Stimulated activated naive CD4-positive, alpha-beta T cell treated with Interleukin-2 at 50 U/mL for 16 hours (primary cell): ENCODE results near the gene DAZAP1.
A peak's percentile ranks its signal among the peaks of the same experiment; 100 is the strongest.

Experiments used
- DNase-seq: peaks from one replicate; lab custom pipeline; 2025; lab: John Stamatoyannopoulos, UW

DAZAP1 gene

DNA sequence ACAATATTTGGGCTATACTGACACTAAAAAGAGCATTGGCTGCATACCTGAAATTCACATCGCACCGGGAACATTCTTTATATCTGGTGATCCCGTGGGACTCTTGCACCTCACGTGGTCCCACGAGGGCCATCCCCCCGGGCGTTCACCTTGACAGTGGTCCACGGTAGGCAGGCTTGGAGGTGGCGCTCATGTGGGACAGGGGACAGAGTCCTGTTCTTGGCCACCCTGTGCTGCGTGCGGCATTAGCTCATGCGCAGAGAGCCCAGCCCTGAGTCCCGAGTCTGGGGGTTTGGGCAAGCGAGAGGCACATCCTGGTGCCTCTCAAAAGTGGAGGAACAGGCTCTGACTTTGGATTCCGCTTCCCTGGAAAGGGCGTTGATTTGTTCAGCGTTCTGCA is 13.5 kb upstream of the DAZAP1 start:
- no peak for DNase-seq

DNA sequence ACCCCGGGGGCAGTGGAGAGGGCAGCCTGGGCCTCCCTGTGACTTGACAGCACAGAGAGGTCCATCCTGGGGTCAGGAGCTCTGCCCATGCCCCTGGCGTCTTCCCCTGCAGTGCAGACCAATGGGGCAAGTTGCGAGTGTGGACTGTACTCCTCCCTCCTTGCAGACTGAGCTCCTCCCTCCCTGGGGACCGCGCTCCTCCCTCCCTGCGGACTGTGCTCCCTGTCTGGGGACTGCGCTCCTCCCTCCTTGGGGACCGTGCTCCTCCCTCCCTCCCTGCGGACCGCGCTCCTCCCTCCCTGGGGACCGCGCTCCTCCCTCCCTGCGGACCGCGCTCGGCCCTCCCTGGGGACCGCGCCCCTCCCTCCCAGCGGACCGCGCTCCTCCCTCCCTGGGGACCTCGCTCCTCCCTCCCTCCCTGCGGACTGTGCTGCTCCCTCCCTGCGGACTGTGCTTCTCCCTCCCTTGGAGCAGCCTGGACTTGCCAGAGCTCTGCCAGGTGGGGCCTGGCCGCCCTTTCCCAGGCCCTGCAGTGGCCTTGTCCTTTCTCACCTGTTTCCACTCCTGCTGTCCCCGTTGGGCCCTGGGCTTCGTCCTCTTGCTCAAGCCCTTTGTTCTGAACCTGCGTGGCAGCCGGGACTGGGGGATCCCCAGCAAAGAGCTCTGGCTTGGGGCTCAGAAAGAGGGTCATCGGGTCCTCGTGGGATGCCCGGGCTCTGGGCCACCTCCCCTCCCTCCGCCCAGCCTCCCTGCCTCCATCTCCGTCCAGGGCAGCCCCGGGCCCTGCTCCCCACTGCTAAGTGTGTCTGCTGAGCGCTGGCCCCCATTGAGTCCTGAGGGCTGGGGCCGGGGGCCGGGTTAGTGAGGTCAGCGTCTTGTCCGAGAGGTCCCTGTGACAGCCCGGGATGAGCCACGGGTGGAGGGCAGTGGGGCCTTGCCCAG is 12.9 kb upstream of the DAZAP1 start:
- no peak for DNase-seq

DNA sequence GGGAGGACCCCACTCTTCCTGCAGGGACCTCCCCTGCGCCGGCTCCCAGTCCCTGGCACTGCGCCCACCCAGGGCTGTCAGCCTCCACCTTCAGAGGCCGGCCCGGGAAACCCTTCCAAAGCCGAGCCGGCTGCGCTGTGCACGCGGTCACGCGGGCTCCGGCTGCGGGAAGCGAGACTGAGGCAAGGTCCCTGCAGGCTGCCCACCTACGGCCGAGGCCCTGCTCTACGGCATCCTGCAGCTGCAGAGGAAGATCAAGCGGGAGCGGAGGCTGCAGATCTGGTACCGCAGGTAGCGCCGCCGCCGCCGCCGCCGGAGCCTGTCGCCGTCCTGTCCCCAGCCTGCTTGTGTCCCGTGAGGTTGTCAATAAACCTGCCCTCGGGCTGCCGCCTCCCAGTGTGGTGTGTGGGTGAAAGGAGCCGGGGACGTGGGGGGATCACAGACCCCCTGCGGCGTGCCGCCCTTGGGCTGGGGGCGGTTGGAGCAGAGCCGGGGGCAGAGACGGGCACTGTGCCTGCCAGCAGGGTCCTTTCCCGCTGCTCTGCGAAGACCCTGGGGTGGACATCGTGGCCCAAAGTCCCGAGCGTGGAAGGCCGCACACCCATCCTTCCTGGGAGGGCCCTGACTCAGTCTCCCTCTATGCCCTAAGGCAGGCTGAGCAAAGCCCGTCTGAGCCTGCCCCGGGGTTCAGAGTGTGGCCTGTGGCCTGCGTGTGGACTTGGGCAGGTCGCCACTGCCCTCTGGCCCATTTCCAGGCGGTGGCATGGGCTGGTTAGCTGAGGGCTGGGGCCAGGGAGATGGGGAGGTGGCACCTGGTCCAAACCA is 12.0 kb upstream of the DAZAP1 start:
- no peak for DNase-seq

DNA sequence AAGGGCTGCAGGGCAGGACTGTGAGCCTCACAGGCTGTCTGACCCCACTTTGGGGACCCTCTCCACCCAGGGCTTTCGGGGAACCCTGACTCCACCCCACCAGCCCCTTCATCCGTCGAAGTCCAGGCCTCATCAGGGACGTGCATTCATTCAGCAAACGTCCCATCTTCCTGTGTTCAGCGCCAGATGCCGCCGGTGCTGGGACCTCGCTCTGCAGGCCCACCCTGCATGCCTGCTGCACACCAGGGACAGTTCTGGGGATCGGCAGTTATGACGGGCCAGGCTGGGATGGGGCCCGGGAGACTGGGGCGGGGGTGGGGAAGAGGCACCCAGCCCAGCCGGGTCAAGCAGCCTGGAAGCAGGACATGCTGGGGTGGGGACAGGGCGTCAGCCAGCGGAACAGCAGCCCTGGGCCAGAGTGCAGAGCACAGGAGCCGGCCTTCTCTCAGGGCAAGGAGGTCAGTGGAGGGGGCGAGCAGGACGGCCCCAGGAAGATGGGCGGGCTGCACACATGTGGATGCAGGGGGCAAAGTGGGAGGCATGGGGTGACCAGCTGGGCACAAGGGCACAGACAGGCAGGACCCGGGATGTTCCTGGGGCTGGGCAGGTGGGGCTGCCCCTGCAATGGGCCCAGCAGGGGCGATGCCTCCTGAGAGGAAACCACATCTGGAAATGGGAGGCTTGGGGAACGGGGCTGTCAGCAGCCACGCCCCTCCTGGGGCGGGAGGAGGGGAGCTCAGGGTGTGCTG is 11.2 kb upstream of the DAZAP1 start:
- no peak for DNase-seq

DNA sequence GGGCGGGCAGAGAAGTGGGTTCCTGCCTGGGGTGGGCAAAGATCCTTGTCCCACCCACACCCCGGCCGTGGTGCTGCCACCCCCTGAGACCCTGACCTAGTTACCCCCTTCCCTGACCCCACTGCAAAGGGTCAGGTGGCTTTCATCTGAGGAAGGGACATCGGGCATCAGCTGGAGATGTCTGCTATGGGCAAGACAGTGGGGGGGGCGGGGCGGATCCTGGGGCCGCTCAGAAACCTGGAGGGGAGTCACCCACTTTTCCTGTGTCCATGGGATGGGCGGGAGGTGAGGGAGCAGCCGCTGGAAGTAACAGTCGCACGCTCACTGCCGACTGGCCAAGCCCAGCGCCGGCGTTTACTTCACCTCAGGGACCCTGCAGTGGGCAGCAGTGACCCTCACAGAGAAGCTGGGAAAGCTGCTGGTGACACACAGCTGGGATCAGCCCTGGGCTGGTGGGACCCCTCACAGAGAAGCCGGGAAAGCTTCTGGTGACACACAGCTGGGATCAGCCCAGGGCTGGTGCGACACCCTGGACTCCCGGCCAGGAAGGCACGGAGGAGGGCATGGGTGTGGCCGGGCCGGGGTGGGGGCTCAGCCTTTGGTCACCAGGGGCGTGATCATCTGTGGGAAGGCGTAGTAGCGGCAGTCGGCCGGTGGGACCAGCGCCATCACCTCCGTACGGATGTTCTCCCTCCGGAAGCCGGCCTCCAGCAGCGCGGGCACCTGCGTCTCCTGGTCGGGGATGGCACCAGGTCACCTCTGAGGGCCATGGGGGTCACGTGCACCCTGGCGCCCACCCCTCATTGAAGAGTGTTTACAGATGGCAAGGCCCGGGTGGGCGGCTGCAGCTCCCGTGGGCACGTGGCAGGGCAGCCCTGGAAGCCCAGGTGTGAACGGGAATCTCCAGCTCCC is 10.4 kb upstream of the DAZAP1 start:
- DNase-seq: no peak

DNA sequence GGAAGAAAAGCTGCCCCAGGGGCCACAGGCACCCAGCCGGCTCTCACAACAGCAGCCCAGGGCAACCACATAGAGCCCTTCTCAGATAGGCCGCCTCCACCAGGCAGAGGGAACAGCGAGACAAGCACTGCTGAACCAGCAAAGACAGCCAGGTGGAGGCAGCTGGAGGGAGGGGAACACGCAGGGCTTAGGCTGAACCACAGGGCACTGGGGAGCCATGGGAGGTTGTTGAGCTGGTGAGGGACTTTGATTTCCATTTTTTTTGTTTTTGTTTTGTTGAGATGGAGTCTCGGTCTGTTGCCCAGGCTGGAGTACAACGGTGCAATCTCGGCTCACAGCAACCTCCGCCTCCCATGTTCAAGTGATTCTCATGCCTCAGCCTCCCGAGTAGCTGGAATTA is 9.5 kb upstream of the DAZAP1 start:
- DNase-seq: no peak

DNA sequence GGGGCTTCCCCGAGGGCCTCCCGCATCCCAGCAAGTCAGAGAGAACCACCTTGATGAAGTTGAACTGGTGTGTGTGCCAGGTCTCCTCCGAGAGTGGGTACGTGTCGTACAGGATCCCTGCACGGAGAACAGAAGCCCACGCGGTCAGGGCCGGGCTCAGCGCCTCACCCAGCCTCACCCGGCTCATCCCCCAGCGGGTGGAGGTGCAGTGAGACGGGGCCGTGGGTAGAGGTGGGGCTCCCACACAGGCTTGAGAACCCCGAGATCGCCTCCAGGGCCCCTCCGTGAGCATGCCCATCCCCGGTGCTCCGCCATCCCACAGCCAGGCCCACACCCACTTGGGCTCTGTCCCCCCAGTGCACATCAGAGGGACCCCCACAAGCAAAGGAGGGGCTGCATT is 8.3 kb upstream of the DAZAP1 start:
- DNase-seq: no peak

DNA sequence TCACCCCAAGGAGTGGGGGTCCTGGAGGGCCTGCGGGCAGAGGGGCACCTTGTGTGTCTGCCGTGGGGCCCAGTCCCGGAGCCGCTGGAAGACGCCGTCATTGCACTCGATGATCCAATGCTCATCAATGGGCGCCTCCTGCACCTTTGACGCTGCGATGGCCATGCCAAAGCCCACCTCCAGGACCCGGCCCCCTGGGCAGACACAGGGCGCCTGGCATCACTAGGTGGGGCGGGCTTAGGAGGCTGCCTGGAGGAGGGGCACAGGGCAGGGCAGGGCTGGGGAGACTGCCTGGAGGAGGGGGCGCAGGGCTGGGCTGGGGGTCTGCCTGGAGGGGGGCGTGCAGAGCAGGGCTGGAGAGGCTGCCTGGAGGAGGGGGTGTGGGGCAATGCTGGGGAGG is 7.6 kb upstream of the DAZAP1 start:
- DNase-seq: no peak

DNA sequence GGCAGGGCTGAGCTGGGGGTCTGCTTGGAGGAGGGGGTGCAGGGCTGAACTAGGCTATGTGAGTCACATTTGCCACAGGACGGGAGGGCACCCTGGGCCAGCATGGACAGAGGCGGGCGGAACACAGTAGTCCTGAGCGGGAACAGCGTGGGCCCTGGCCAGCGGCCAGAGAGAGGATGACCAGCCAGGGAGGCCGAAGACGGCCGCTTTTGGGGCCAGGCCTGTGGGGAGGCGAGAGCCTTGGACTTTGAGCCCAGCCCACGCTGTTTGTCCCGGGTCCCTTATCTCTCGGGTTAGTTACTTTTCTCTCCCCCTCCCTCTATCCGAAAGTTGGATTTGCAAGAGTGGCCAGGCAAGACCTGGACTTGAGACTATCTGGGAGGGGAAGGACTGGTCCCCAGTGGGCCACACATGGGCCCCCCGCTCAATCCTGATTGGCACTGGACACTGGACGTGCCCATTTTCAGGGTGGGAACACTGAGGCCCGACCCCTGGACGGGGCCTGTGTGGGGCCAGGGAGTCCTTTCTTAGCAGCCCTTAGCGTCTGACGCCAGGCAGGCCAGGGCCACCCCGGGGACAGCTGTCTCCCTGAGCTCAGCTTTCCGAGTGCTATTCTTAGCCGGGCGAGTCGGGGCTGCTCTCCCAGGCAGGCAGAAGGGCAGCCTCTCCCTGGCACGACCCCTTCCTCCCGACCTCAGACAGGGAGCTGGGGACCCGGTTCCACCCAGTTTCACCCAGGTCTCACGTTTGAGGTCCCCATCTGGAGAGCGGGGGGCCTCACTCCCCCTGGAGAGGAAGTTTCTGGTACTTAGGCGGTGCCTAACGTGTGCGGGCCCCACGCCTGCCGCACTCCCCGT is 6.9 kb upstream of the DAZAP1 start:
- no peak for DNase-seq

DNA sequence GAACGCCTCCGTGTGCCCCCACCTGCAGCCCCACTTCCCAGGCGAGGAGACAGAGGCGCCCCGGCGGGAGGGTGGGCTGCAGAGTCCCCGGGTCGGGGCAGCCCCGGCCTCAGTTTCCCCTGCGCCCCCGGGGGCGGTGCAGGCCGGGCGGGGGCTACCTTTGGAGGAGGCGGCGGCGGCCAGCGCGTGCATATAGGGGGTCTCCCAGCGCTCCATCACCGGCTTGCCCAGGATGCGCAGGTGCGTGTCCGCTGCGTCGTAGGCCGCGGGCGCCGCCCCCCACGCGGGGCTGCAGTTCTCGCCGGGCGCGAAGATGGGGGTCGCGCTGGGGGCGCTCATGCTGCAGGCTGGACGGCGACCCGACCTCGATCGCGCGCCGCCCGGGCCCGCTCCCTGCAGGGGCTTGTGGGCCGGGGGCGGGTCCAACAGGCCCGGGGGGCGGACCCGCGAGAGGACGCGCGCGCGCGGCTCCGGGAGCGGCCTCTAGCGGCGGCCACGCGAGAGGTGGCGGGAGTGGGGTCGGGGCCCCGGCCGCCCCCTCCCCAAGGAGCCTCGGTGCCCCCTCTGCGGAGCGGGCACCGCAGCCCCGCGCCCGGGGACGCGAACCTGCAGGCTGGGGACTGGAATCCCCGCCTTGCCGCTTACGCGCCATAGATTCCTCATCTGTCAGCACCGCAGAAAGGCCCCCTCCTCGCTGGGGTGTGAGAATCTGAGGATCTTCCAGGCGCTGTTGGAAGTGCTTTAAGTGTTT is 6.1 kb upstream of the DAZAP1 start, which contains the start of gene GAMT:
Gene GAMT (minus strand): TSS at position 405 of the 751 bp plus-strand sequence. CDS start 66 bp downstream, at position 339.
- peak; percentile 28 for DNase-seq

DNA sequence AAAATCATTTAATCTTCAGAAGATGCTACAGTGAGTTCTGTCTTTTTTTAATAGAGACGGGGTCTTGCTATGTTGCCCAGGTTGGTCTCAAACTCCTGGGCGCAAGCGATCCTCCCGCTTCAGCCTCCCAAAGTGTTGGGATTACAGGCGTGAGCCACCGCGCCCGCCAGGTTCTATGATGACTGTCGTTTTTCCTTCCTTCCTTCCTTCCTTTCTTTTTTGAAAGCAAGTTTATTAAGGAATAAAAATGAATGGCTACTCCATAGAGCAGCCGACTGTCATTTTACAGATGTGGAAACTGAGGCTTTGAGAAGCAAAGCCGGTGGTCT is 5.5 kb upstream of the DAZAP1 start:
- no peak for DNase-seq

DNA sequence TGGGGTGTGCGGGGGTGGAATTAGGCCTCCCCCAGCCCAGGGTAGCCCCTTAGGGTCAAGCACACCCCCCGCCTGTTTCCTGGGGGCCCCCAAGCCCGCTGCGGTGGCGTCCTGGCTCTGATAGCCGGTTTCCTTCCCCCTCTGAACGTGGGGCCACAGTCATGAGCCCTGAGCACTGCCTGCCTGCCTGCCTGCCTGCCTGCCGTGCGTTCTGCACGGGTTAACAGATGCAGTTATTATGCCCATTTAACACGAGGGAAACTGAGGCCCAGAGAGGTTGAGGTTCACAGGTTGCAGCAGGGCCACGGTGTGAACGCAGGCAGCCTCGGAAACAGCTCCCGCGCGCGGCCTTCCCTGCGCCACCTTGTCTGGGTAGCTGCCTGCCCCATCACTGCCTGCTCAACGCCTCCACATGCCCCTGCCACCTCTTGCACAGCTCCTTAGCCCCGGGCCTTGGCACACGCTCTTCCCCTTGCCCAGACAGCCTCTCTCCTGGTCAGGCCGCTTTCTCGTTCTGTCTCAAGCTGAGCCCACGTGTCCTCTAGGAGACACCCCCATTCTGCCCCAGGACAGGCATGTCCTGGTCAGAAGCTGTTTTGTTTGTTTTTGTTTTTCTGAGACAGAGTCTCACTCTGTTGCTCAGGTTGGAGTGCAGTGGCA is 4.8 kb upstream of the DAZAP1 start:
- DNase-seq: no peak

DNA sequence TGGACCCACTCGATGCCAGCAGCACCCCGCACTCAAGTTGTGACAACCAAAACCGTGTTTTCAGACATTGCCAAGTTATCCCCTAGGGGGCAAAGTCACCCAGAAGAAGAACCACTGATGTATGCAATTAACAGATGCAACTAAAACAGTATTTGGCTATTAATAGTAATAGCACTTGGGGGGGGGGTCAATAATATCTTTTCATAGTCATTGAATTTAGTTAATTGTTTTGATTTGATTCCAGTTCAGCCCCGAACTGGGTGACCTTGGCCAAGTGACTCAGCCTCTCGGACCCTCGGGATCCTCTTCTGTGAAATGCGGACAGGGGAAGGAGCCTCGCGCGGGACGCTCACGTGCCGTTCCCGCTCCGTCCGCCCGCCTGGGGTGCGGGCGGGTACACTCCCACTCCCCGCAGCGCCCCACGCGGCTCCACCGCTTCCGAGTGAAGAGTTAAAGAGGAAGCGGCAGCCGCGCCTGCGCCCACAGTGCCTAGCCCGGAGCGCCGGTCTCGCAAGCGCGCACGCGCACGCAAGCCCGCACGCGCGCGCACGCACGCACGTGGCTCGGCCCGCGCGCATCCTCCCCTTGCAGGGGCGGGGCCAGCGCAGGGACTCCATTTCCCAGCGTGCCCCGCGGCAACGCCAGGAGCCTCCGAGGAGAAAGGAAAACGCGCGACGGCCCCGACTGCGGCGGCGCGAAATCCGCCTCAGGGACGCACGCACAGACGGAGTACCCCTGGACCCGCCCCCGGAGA is 435 bp upstream of the DAZAP1 start:
- peak; percentile 97 for DNase-seq

DNA sequence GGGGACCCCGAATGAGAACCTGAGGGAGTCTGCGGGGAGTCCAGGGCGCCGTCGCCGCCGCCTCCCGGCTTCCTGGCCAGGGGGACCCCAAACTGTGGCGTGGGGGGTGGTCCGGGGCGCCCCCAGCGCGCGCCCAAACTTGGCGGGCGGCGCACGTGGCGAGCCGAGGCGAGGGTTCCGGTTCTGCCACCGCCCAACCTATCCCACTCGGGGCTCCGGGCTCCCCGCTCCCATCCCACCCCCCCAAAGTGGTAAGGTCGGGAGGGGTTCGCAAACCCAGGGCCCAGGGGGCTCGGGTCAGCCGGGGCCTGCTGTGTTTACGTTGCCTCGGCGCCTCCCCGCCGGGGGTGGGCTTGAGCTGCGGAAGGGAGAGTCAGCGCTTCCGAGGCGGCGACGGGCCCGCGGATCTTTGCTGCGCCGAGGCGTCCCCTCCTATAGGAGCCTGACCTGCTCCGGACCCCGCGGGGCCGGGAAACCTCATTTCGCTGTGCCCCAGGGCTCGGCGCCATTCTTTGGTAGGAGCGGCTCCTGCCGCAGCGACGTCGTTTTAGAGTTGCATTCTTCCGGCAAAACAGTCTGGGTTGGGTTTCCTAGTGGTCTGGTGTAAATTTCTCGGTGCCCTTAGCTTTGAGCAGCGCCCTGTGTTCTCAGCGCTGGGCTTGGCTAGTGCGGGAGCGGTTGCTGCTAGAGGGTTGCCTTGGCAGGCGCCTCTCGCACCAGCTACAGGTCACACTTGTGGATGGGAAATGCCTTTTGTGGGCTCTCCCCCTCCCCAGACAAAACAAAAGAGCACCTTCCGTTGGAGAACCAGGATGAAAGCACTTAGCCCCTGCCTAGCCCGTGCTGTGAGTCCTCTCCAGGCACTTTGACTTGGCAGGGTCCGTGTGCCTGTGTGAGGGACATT is 1.2 kb downstream of the DAZAP1 start:
- peak; percentile 51 for DNase-seq

DNA sequence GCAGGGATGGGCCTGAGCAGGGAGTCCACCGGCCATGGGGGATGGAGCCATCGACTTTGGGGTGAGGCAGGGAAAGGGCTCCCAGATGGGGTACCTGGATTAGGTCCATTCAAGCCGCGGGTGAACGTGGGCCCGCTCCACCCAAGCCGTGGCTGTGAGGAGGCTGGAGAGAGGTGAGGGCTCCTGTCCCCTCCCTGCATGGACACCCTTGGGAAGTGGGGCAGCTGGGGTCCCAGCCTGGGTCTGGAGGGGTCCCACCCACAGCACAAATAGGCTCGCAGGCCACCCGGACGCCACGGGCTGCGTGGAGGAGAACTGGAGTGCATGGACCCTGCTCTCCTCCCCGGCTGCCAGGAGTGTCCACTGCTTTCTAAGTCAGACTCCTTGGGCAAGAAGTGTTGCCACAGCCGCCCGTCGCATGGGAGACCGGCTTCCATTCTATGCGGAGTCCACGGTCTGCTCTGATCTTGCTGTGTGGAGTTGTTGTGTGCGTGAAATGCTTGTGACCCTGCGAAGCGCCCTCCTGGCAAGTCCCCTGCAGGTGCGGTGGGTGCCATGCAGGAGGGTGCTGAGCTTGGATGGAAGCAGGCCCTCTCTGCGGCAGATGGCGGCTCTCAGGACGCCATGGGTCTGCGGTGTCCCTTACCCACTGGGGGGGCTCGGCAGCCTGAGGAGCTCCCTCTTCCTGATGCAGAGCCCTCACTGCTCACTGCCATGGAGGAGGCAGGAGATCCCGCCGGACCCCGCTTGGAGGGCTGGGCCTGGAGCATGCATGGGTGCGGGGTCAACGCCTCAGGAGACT is 2.0 kb downstream of the DAZAP1 start:
- no peak for DNase-seq

DNA sequence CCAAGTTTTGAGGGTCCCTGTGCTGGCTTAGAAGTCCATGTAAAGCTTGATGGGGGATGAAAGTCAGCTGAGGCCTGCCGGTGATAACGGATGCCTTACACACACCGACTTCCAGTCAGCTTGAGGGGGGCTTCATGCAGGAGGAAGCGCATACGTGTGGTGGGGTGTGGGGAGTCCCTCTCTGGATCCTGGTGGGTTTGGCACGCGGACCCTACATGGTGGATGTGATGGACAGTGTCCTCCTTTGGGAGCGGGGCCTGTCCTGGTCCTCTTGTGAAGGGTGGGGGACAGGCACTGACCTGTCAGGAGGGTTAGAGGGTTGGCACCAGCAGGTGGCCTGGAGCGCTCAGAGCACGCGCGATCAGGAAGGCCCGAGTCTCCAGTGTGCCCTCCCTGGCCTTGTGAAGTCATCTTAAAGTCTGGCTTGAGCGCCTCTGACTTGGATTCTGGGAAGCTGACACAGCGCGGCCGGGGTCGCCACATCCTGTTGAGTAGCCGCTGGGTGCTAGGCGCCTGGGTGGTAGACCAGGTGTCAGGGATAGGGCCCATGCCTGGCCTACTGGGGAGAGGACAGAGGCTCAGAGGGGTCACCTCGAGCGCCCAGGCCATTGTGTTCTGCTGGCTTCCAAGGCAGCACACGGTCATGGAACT is 2.9 kb downstream of the DAZAP1 start:
- no peak for DNase-seq
